ENCODE measurements around the gene CHCHD6. TPM values are rescaled to one million over a fixed set of nuclear protein-coding genes. Genes with fewer than 3 reads are reported as not detected.

CHCHD6 gene
- total RNA-seq, 3 donors from 2014 or later, result 5.9 to 9.8 (median 6.5) TPM

GRCh38 chr3:126955004-126955790, 251.2 kb downstream of the CHCHD6 start:
- Histone ChIP-seq H3K4me1 (ENCODE audit: low read depth) (no peaks in the 10 kb centered on the region), H3K4me3 (no peak overlapping the region), H3K36me3 (ENCODE audit: low read depth) (no peaks in the 10 kb centered on the region), H3K9me3 (no peaks in the 10 kb centered on the region)
- ATAC-seq, result peak; percentile 65
- TF ChIP-seq, protein P1, sequence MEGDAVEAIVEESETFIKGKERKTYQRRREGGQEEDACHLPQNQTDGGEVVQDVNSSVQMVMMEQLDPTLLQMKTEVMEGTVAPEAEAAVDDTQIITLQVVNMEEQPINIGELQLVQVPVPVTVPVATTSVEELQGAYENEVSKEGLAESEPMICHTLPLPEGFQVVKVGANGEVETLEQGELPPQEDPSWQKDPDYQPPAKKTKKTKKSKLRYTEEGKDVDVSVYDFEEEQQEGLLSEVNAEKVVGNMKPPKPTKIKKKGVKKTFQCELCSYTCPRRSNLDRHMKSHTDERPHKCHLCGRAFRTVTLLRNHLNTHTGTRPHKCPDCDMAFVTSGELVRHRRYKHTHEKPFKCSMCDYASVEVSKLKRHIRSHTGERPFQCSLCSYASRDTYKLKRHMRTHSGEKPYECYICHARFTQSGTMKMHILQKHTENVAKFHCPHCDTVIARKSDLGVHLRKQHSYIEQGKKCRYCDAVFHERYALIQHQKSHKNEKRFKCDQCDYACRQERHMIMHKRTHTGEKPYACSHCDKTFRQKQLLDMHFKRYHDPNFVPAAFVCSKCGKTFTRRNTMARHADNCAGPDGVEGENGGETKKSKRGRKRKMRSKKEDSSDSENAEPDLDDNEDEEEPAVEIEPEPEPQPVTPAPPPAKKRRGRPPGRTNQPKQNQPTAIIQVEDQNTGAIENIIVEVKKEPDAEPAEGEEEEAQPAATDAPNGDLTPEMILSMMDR (IDR thresholded peaks at IDR 0.05), result no peak
- intact Hi-C loops (cut with DNase I, micrococcal nuclease), result no loop called here
- DNase-seq, result no peak

DNA sequence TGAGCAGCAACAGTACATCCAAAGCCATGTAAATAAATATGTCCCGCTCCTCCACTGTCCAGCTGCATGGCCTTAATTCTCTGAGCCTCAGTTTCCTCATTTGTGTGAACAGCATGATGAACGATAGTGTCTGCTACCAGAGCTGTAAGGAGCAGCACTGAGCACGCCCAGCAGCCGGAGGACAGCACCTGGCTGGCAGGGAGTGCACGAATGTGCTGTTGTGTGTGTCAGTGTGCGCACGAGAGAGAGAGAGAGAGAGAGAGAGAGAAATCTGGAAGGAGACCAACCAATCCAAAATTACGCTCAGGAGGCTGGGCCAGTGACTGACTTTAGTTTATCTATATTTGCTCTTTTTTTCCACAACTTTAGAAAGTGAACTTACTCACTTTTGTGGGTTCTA, 252.3 kb downstream of the CHCHD6 start:
- no peaks in the 10 kb centered on the region for H3K36me3 ChIP-seq (ENCODE audit: low read depth)
- TF ChIP-seq, protein P1 (IDR thresholded peaks at IDR 0.05), result no peak
- H3K9me3 ChIP-seq, result no peaks in the 10 kb centered on the region
- intact Hi-C loops (cut with DNase I, micrococcal nuclease), result no loop called here
- DNase-seq, result no peak
- H3K4me1 ChIP-seq (ENCODE audit: low read depth), result no peaks in the 10 kb centered on the region
- H3K4me3 ChIP-seq, result no peak overlapping the region
- no peak for ATAC-seq

- TF ChIP-seq, protein P1 (IDR thresholded peaks at IDR 0.05), result no peak
- H3K4me1 ChIP-seq (ENCODE audit: low read depth), result no peaks in the 10 kb centered on the region
- H3K36me3 ChIP-seq (ENCODE audit: low read depth), result no peaks in the 10 kb centered on the region
- H3K4me3 ChIP-seq, result no peak overlapping the region
- H3K9me3 ChIP-seq, result no peaks in the 10 kb centered on the region
- no peak for ATAC-seq
- DNase-seq, result no peak
- intact Hi-C loops (cut with DNase I, micrococcal nuclease), result no loop called here
Observed at GRCh38 chr3:126956866-126957650, 253.0 kb downstream of the CHCHD6 start.

- Histone ChIP-seq H3K4me3 (no peak overlapping the region), H3K4me1 (ENCODE audit: low read depth) (no peaks in the 10 kb centered on the region), H3K9me3 (no peaks in the 10 kb centered on the region), H3K36me3 (ENCODE audit: low read depth) (no peaks in the 10 kb centered on the region)
- intact Hi-C loops (cut with DNase I, micrococcal nuclease), result no loop called here
- TF ChIP-seq, protein P1 (IDR thresholded peaks at IDR 0.05), result no peak
- no peak for ATAC-seq
- no peak for DNase-seq
Observed at GRCh38 chr3:126957776-126958637, 254.0 kb downstream of the CHCHD6 start.

DNA sequence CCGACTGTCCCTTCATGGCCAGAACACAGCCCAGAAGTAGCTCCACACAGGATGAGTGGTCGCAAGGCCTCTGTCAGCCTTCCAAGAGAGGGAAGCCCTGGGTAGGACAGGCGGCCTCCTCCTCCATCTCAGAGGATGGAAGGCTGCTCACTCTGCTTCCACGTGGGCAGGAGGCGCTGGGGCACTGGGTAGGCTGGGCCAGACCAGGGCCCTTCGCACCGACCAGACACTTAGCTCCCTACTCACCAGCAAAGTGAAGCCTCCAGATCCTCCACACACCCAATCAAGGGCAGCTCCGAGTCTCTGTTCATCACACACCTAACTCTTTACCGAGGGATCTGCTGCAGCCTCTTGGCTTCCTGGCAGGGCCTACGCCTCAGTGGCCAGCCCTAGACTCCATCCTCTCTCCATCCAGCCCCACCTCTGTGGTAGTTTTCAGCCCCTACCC, 254.6 kb downstream of the CHCHD6 start:
- no peak for ATAC-seq
- no peaks in the 10 kb centered on the region for H3K4me1 ChIP-seq (ENCODE audit: low read depth)
- intact Hi-C loops (cut with DNase I, micrococcal nuclease), result no loop called here
- TF ChIP-seq, protein P1 (IDR thresholded peaks at IDR 0.05), result no peak
- H3K4me3 ChIP-seq, result no peak overlapping the region
- peak in 1 of 3 donors; percentile 2 for DNase-seq
- no peaks in the 10 kb centered on the region for H3K36me3 ChIP-seq (ENCODE audit: low read depth)
- no peaks in the 10 kb centered on the region for H3K9me3 ChIP-seq
